Ovary (tissue), 9 donors: ENCODE results near the gene PIH1D1. TPM values are rescaled to one million over a fixed set of nuclear protein-coding genes. Genes with fewer than 3 reads are reported as not detected.
A peak's percentile ranks its signal among the peaks of the same experiment; 100 is the strongest.

ENCODE experiments used
- DNase-seq, 5 donors: peaks; one replicate each; pipeline ENCODE4 v3.0.0-alpha.2; 2019 to 2020
- H3K27ac ChIP-seq, 2 donors: fragments of 200-600 bp; one replicate each; pipeline versions ENCODE4 v1.5.1 to v1.8.0; 2019 to 2022
- H3K27me3 ChIP-seq: fragments of 200-600 bp; one replicate; pipeline ENCODE4 v1.8.0; 2022
- H3K36me3 ChIP-seq: fragments of 200-600 bp; sonication (generic); one replicate; pipeline ENCODE4 v1.5.1; 2019
- H3K4me1 ChIP-seq: one replicate; pipeline ENCODE4 v1.8.1; 2013; ENCODE audit warnings: mild to moderate bottlenecking, moderate library complexity; ENCODE audit not compliant: insufficient read depth
- H3K4me3 ChIP-seq: fragments of 200-600 bp; sonication (generic); one replicate; pipeline ENCODE4 v1.5.1; 2017
- H3K9me3 ChIP-seq, 2 donors: fragments of 200-600 bp in 1 of 2; sonication (generic) in 1 of 2; one replicate each; pipeline versions ENCODE4 v1.5.1 to v1.8.1; 2013 to 2019; ENCODE audit warnings: mild to moderate bottlenecking in 1 of 2, moderate library complexity in 1 of 2
- EP300 ChIP-seq: sonication (generic); formaldehyde crosslinking; IDR thresholded peaks from one replicate; pipeline ENCODE4 v1.6.1; 2017; ENCODE audit warnings: antibody characterized with exemption
- POLR2A ChIP-seq: fragments of 450-650 bp; IDR thresholded peaks from one replicate; pipeline ENCODE4 v1.6.1; 2017; ENCODE audit warnings: antibody characterized with exemption, mild to moderate bottlenecking, moderate library complexity
- WGBS, 3 donors: extraction: QIAGEN DNeasy Blood & Tissue Kit in 1 of 3; methylation state at CpG; one replicate each; pipeline versions ENCODE4 v1.1.5 to v1.1.7; 2013 to 2017; 5-methylcytosine and 5-hydroxymethylcytosine counted together
- intact Hi-C, 4 donors: fragments of 100-400 bp; cut with DNase I; formaldehyde crosslinking; loops; one replicate each; pipeline versions ENCODE4 v1.11.0 to v1.15.1; 2022 to 2023
- microRNA counts: library from miRNA; unstranded; fragments of <30 nt; microRNA quantifications from one replicate; lab custom pipeline; 2016
- microRNA-seq, 3 donors: library from miRNA; unstranded; fragments of <30 nt; microRNA quantifications; one replicate each; pipeline versions ENCODE4 to v1.2.0, GENCODE V29; 2019 to 2020
- polyA plus RNA-seq, 2 donors: library from polyadenylated mRNA; stranded (reverse); fragments of 200-250 nt in 1 of 2; fragments of 350-450 nt in 1 of 2; fragmentation: Illumina TruSeq in 1 of 2; extraction: RNeasy Lipid Tissue Mini Kit (QIAGEN cat#74804) in 1 of 2; gene quantifications; one replicate each; pipeline ENCODE4 v1.2.3, GENCODE V29; 2013 to 2014
- small RNA-seq: library from RNA; depleted of rRNA; stranded (forward); fragments of <200 nt; gene quantifications from one replicate; pipeline ENCODE3, GENCODE V24; 2016
- total RNA-seq, 7 donors: library from RNA; depleted of rRNA in 2 of 7; stranded (reverse); fragments of >200 nt in 2 of 7; fragmentation: NEBNext Ultra II Directional in 3 of 7; extraction: Animal tissue kit (Norgen Biotek cat#: 25700) in 3 of 7; gene quantifications; one replicate each; pipeline versions ENCODE4 v1.1.0 to v1.2.4, GENCODE V29; 2016 to 2023
- TF ChIP-seq, protein P1 (sequence below), 3 donors: fragments of 450-650 bp in 2 of 3; fragments of 200-600 bp in 1 of 3; IDR thresholded peaks; one replicate each; pipeline versions ENCODE4 v1.5.1 to v1.8.0; 2016 to 2022; ENCODE audit warnings: antibody characterized with exemption in 3 of 3, mild to moderate bottlenecking in 1 of 3
- donor health status: DM: no; HTN: no; CAD: no; lungs with moderate emphysema.
- donor health status: DM: no; HTN: no; CAD: no.
- donor health status: Bipolar disorder and iron deficiency.
- donor health status: DM: yes; HTN: yes; CAD: no.
- donor health status: DM: no; HTN: no; CAD: no.
- donor health status: DM: yes; HTN: yes; CAD: no.

PIH1D1 gene
- total and polyA plus RNA-seq, 9 donors: 28.6 to 69.4 (median 58.5) TPM

DNA sequence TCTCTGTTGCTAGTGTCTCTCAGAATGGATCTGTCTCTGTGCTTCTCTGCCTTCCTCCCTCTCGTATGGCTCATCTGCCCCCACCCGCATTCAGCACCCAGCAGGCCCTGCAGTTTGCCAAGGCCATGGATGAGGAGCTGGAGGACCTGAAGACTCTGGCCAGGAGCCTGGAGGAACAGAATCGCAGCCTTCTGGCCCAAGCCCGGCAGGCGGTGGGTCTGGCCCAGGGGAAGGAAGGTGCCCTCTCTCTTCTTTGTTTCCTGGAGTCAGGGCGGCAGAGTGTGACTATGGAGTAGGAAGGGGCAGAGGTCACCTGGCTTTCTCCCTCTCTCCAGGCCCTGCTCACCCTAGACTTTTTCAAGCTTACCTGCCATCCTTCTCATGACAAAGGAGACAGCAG, 52.7 kb downstream of the PIH1D1 start:
- Histone ChIP-seq H3K27ac (no peak overlapping the region), H3K36me3 (no peaks in the 10 kb centered on the region), H3K4me1 (no peaks in the 10 kb centered on the region), H3K4me3 (no peak overlapping the region), H3K9me3 (no peaks in the 10 kb centered on the region), H3K27me3 (no peaks in the 10 kb centered on the region)
- no peak for DNase-seq
- intact Hi-C loops: loop anchor here in 1 of 4 donors (5.0 kb wide), 1 partner anchor 38 kb away; no protein-coding TSS in a partner anchor
- WGBS, 3 donors: 80 to 86% (median 85%) methylated on average over 6 of the region's 6 CpGs
- TF ChIP-seq, protein P1, sequence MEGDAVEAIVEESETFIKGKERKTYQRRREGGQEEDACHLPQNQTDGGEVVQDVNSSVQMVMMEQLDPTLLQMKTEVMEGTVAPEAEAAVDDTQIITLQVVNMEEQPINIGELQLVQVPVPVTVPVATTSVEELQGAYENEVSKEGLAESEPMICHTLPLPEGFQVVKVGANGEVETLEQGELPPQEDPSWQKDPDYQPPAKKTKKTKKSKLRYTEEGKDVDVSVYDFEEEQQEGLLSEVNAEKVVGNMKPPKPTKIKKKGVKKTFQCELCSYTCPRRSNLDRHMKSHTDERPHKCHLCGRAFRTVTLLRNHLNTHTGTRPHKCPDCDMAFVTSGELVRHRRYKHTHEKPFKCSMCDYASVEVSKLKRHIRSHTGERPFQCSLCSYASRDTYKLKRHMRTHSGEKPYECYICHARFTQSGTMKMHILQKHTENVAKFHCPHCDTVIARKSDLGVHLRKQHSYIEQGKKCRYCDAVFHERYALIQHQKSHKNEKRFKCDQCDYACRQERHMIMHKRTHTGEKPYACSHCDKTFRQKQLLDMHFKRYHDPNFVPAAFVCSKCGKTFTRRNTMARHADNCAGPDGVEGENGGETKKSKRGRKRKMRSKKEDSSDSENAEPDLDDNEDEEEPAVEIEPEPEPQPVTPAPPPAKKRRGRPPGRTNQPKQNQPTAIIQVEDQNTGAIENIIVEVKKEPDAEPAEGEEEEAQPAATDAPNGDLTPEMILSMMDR (IDR thresholded peaks at IDR 0.05): no peak
- TF ChIP-seq EP300: no peak
- TF ChIP-seq POLR2A: no peak

DNA sequence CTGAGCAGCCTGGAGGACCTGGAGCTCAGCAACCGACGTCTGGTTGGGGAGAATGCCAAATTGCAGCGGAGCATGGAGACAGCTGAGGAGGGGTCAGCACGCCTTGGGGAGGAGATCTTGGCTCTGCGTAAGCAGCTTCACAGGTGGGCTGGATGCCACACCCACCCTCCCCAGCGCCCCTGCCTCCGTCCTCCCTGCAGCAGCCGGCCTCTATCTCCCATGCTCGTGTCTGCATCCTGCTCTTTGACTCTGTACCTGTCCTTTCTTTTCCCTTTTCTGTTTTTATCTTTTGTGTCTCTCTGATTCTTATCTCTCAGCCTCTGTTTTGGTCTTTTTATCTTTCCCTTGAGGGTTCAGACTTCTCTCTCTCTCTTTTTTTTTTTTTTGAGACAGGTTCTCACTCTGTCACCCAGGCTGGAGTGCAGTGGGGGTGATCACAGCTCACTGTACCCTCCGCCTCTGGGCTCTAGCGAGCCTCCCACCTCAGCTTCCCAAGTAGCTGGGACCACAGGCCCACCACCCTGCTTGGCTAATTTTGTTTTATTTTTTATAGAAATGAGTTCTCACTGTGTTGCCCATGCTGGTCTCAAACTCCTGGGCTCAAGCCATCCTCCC, 53.5 kb downstream of the PIH1D1 start:
- no peaks in the 10 kb centered on the region for H3K36me3 ChIP-seq
- 45 to 53% (median 46%) methylated on average over 11 of the region's 11 CpGs for WGBS, 3 donors
- no peak overlapping the region for H3K4me3 ChIP-seq
- H3K27me3 ChIP-seq: no peaks in the 10 kb centered on the region
- H3K4me1 ChIP-seq: no peaks in the 10 kb centered on the region
- no peak overlapping the region for H3K27ac ChIP-seq
- intact Hi-C loops: loop anchor here in 1 of 4 donors (5.0 kb wide), 1 partner anchor 39 kb away; no protein-coding TSS in a partner anchor
- TF ChIP-seq, protein P1 (IDR thresholded peaks at IDR 0.05): no peak
- TF ChIP-seq POLR2A: no peak
- no peak for TF ChIP-seq EP300
- DNase-seq: no peak
- H3K9me3 ChIP-seq: no peaks in the 10 kb centered on the region

DNA sequence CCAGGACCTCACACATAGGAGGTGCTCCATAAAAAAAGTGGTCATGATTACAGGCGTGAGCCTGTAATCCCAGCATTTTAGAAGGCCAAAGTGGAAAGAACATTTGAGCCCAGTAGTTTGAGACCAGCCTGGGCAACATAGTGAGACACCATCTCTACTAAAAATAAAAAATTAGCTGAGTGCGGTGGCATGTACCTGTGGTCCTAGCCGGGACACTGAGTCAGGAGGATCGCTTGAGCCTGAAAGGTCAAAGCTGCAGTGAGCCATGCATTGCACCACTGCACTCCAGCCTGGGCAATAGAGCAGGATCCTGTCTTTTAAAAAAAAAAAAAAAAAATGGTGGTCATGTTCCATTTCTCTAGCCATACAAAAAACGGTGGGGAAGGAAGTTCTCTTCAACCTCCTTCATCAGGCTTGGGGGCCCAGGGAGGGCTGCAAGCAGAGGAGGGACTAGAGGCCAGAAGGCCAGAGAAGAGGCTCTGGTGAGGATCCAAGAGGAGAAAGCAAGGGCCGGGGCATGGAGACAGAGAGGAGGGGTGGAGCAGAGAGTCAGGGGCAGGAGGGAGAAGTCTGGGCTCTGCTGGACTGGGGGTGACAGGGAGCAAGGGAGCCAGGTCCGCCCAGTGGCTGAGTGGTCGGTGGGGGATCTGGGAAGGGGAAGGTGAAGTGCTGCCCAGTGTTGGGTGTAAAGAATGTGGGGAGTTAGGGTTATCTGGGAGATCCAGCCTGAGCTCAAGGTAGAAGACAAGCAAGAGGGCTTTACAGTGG, 54.7 kb downstream of the PIH1D1 start:
- H3K27me3 ChIP-seq: no peaks in the 10 kb centered on the region
- no peaks in the 10 kb centered on the region for H3K9me3 ChIP-seq
- H3K36me3 ChIP-seq: no peaks in the 10 kb centered on the region
- no peak overlapping the region for H3K27ac ChIP-seq
- DNase-seq: no peak
- intact Hi-C loops: loop anchor here in 1 of 4 donors (5.0 kb wide), 1 partner anchor 40 kb away; no protein-coding TSS in a partner anchor
- H3K4me1 ChIP-seq: no peaks in the 10 kb centered on the region
- TF ChIP-seq EP300 (no peak), POLR2A (no peak)
- TF ChIP-seq, protein P1 (IDR thresholded peaks at IDR 0.05): no peak
- WGBS, 3 donors: 72 to 76% (median 74%) methylated on average over 8 of the region's 8 CpGs
- no peak overlapping the region for H3K4me3 ChIP-seq

MicroRNA genes within 50 kb of the gene (microRNA counts, 767-probe panel; counts per million panel counts)
- 5,630 counts per million, percentile 96 among the panel's probes with 10 or more counts for microRNA hsa-miR-150-5p (lab: Ali Mortazavi, UCI)

Small RNA genes within 50 kb of the gene (microRNA-seq; reads per million reads assigned to microRNA genes)
- 87.5 to 218 (median 94.4) reads per million in 3 donors for gene MIR150

Small RNA genes within 50 kb of the gene (small RNA-seq; reads per million reads assigned to genes)
- gene MIR150: 7.6 reads per million, percentile 83 among the genes with 10 or more reads in this experiment
- not detected for gene SNORD32A
- not detected for gene SNORD33
- gene SNORD34: not detected
- gene SNORD35A: not detected
- gene SNORD35B: not detected

Other genes with a start within 250 kb of the PIH1D1 start
- gene SLC6A16, start 126.6 kb downstream of the PIH1D1 start, total RNA-seq: 1 to 10 TPM; 1.8 to 9.3 (median 4.6) TPM
- gene SLC6A16, start 126.6 kb downstream of the PIH1D1 start, polyA plus RNA-seq: 1 to 10 TPM; 3.3 to 5.3 TPM
- 10 to 100 TPM in 1 of 7 donors, 1 to 10 TPM in 6; 1.5 to 11.6 (median 5.4) TPM for gene CD37, start 116.4 kb downstream of the PIH1D1 start, total RNA-seq
- gene CD37, start 116.4 kb downstream of the PIH1D1 start, polyA plus RNA-seq: 10 to 100 TPM in 1 of 2 donors, 1 to 10 TPM in 1; 3.5 to 21.5 TPM
- gene TEAD2, start 89.4 kb downstream of the PIH1D1 start, total RNA-seq: 10 to 100 TPM; 27.8 to 63.1 (median 47.3) TPM
- gene TEAD2, start 89.4 kb downstream of the PIH1D1 start, polyA plus RNA-seq: 10 to 100 TPM; 34.0 to 38.4 TPM
- gene DKKL1, start 87.9 kb downstream of the PIH1D1 start, total RNA-seq: 1 to 10 TPM in 5 of 7 donors, under 1 TPM in 1, not detected in 1; 0.22 to 2.4 (median 1.3) TPM
- gene DKKL1, start 87.9 kb downstream of the PIH1D1 start, polyA plus RNA-seq: under 1 TPM; 0.35 to 0.42 TPM
- under 1 TPM in 1 of 7 donors, not detected in 6; 0.23 TPM for gene KASH5, start 63.6 kb downstream of the PIH1D1 start, total RNA-seq
- under 1 TPM in 1 of 2 donors, not detected in 1; 0.15 TPM for gene KASH5, start 63.6 kb downstream of the PIH1D1 start, polyA plus RNA-seq
- gene PTH2, start 28.4 kb downstream of the PIH1D1 start, total RNA-seq: not detected
- not detected for gene PTH2, start 28.4 kb downstream of the PIH1D1 start, polyA plus RNA-seq
- not detected for gene GFY, start 26.4 kb downstream of the PIH1D1 start, total RNA-seq
- gene GFY, start 26.4 kb downstream of the PIH1D1 start, polyA plus RNA-seq: not detected
- under 1 TPM in 5 of 7 donors, not detected in 2; 0.15 to 0.57 (median 0.17) TPM for gene SLC17A7, start 10.3 kb downstream of the PIH1D1 start, total RNA-seq
- 1 to 10 TPM in 1 of 2 donors, under 1 TPM in 1; 0.19 to 2.5 TPM for gene SLC17A7, start 10.3 kb downstream of the PIH1D1 start, polyA plus RNA-seq
- gene ALDH16A1, start 1.4 kb upstream of the PIH1D1 start, total RNA-seq: 10 to 100 TPM; 15.8 to 24.2 (median 20.2) TPM
- gene ALDH16A1, start 1.4 kb upstream of the PIH1D1 start, polyA plus RNA-seq: 10 to 100 TPM in 1 of 2 donors, under 1 TPM in 1; 0.93 to 22.5 TPM
- 10 to 100 TPM in 5 of 7 donors, 1 to 10 TPM in 2; 5.1 to 15.2 (median 12.2) TPM for gene FLT3LG, start 22.4 kb upstream of the PIH1D1 start, total RNA-seq
- gene FLT3LG, start 22.4 kb upstream of the PIH1D1 start, polyA plus RNA-seq: 10 to 100 TPM in 1 of 2 donors, 1 to 10 TPM in 1; 3.9 to 15.3 TPM
- gene RPL13A, start 35.8 kb upstream of the PIH1D1 start, total RNA-seq: 1,000 to 10,000 TPM; 4,998 to 9,736 (median 6,664) TPM
- 1,000 to 10,000 TPM; 3,682 to 6,907 TPM for gene RPL13A, start 35.8 kb upstream of the PIH1D1 start, polyA plus RNA-seq
- gene RPS11, start 44.6 kb upstream of the PIH1D1 start, total RNA-seq: over 10,000 TPM in 2 of 7 donors, 1,000 to 10,000 TPM in 5; 2,881 to 13,366 (median 4,211) TPM
- gene RPS11, start 44.6 kb upstream of the PIH1D1 start, polyA plus RNA-seq: 1,000 to 10,000 TPM; 8,754 to 9,572 TPM
- 100 to 1,000 TPM; 158 to 247 (median 238) TPM for gene FCGRT, start 60.8 kb upstream of the PIH1D1 start, total RNA-seq
- gene FCGRT, start 60.8 kb upstream of the PIH1D1 start, polyA plus RNA-seq: 100 to 1,000 TPM; 180 to 295 TPM
- 10 to 100 TPM; 26.4 to 54.8 (median 37.8) TPM for gene RCN3, start 76.2 kb upstream of the PIH1D1 start, total RNA-seq
- gene RCN3, start 76.2 kb upstream of the PIH1D1 start, polyA plus RNA-seq: 10 to 100 TPM; 13.6 to 37.5 TPM
- gene NOSIP, start 128.7 kb upstream of the PIH1D1 start, total RNA-seq: 10 to 100 TPM; 44.8 to 70.1 (median 58.7) TPM
- 10 to 100 TPM; 31.0 to 65.0 TPM for gene NOSIP, start 128.7 kb upstream of the PIH1D1 start, polyA plus RNA-seq
- gene PRRG2, start 129.5 kb upstream of the PIH1D1 start, total RNA-seq: 1 to 10 TPM in 3 of 7 donors, under 1 TPM in 1, not detected in 3; 0.77 to 4.0 (median 1.6) TPM
- under 1 TPM; 0.65 to 0.75 TPM for gene PRRG2, start 129.5 kb upstream of the PIH1D1 start, polyA plus RNA-seq
- gene PRR12, start 139.4 kb upstream of the PIH1D1 start, total RNA-seq: 10 to 100 TPM in 5 of 7 donors, 1 to 10 TPM in 2; 8.1 to 44.1 (median 31.8) TPM
- gene PRR12, start 139.4 kb upstream of the PIH1D1 start, polyA plus RNA-seq: 10 to 100 TPM in 1 of 2 donors, 1 to 10 TPM in 1; 2.8 to 22.8 TPM
- 10 to 100 TPM; 28.7 to 62.8 (median 37.6) TPM for gene RRAS, start 188.3 kb upstream of the PIH1D1 start, total RNA-seq
- gene RRAS, start 188.3 kb upstream of the PIH1D1 start, polyA plus RNA-seq: 10 to 100 TPM; 24.2 to 63.4 TPM
- 10 to 100 TPM; 14.9 to 94.6 (median 68.8) TPM for gene SCAF1, start 190.4 kb upstream of the PIH1D1 start, total RNA-seq
- gene SCAF1, start 190.4 kb upstream of the PIH1D1 start, polyA plus RNA-seq: 10 to 100 TPM in 1 of 2 donors, 1 to 10 TPM in 1; 3.3 to 29.1 TPM
- gene IRF3, start 214.0 kb upstream of the PIH1D1 start, total RNA-seq: 10 to 100 TPM; 46.1 to 89.0 (median 69.5) TPM
- 10 to 100 TPM; 24.2 to 76.9 TPM for gene IRF3, start 214.0 kb upstream of the PIH1D1 start, polyA plus RNA-seq
- gene BCL2L12, start 214.1 kb upstream of the PIH1D1 start, total RNA-seq: 10 to 100 TPM in 6 of 7 donors, 1 to 10 TPM in 1; 8.0 to 21.0 (median 15.6) TPM
- gene BCL2L12, start 214.1 kb upstream of the PIH1D1 start, polyA plus RNA-seq: 10 to 100 TPM in 1 of 2 donors, 1 to 10 TPM in 1; 6.7 to 17.7 TPM
- 100 to 1,000 TPM; 125 to 174 (median 152) TPM for gene PRMT1, start 225.5 kb upstream of the PIH1D1 start, total RNA-seq
- gene PRMT1, start 225.5 kb upstream of the PIH1D1 start, polyA plus RNA-seq: 100 to 1,000 TPM in 1 of 2 donors, 10 to 100 TPM in 1; 57.1 to 182 TPM
- 1 to 10 TPM in 4 of 7 donors, under 1 TPM in 3; 0.48 to 1.9 (median 1.3) TPM for gene ADM5, start 237.8 kb upstream of the PIH1D1 start, total RNA-seq
- 1 to 10 TPM in 1 of 2 donors, not detected in 1; 1.6 TPM for gene ADM5, start 237.8 kb upstream of the PIH1D1 start, polyA plus RNA-seq
- 10 to 100 TPM in 4 of 7 donors, 1 to 10 TPM in 3; 4.6 to 25.8 (median 14.5) TPM for gene CPT1C, start 239.3 kb upstream of the PIH1D1 start, total RNA-seq
- 10 to 100 TPM in 1 of 2 donors, 1 to 10 TPM in 1; 9.4 to 12.9 TPM for gene CPT1C, start 239.3 kb upstream of the PIH1D1 start, polyA plus RNA-seq